Mesenteric fat pad (tissue), 1 donor: ENCODE measurements around the gene FASTKD1. TPM values are rescaled to one million over a fixed set of nuclear protein-coding genes. Genes with fewer than 3 reads are reported as not detected.

ENCODE experiments used
- DNase-seq: peaks from one replicate; pipeline ENCODE4 v3.0.0-alpha.2; 2020; ENCODE audit warnings: low spot score
- total RNA-seq: library from RNA; stranded (reverse); fragmentation: NEBNext Ultra II Directional; extraction: Animal tissue kit (Norgen Biotek cat#: 25700); gene quantifications from one replicate; pipeline ENCODE4 v1.2.1, GENCODE V29; 2021
- donor health status: DM: yes; HTN: yes; CAD: no.

FASTKD1 gene
- total RNA-seq, 1 donor from 2014 or later, result 17.5 TPM

DNA sequence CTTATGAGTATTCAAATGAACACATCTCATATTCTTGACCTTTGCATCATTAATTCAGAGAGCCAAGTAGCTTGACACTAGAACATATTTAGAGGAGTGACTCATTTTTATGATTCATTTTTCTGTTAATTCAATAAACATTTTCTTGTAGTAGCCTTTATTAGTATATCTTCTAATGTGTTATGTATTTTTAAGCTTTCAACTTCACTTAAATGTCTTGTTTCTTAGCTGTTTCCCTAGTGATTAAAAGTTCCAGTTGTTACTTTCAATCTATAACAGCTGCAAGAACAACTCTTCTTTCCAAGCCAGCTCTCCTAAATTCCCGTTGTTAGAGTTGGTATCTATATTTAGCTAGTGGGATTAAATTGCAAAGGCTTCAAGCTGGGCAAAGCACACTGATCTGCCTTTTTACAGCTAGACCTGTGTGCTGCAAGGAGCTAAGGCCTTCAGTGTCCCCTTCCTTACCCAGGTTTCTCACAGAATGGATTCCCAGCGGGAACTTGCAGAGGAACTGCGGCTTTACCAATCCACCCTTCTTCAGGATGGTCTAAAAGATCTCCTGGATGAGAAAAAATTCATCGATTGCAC, 64.3 kb downstream of the FASTKD1 start, which contains the start of gene KLHL41:
Gene KLHL41, plus strand, starts transcription at position 405 of the 588 bp plus-strand sequence. Its CDS starts 77 bp downstream, at position 482.
- DNase-seq, result no peak

DNA sequence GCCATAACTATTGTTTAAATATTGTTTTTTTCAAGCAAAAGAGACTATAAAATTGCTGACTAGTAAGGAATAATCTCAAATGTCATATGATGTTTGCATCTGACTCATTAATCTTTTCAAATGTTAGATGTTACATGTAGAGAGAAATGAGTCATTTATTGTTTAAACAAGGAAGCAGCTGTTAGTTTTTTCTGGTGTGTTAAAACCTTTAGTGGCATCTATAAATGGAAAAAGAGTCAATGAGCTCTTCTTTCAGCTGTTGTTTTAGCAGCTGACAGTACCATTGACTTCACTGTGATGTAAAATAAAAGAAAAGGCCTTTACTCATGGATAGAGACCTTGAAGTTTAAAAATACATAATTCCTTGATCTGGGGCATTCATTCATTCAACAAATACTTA, 66.0 kb downstream of the FASTKD1 start:
- DNase-seq, result no peak

DNA sequence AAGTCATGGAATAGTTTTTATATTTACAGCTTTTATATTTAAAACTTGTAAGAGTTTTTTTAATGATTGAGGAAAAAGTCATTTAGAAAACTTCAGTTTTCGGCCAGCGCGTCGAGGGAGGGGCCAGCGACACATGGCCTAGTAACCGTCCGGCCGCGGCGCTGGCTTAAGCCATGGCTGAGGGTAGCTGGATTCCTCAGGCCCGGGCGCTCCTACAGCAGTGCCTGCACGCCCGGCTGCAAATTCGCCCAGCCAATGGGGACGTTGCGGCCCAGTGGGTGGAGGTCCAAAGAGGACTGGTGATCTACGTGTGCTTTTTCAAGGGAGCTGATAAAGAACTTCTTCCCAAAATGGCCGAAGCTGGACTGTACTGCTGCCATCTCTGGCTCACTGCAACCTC, 69.0 kb downstream of the FASTKD1 start:
- DNase-seq, result no peak

DNA sequence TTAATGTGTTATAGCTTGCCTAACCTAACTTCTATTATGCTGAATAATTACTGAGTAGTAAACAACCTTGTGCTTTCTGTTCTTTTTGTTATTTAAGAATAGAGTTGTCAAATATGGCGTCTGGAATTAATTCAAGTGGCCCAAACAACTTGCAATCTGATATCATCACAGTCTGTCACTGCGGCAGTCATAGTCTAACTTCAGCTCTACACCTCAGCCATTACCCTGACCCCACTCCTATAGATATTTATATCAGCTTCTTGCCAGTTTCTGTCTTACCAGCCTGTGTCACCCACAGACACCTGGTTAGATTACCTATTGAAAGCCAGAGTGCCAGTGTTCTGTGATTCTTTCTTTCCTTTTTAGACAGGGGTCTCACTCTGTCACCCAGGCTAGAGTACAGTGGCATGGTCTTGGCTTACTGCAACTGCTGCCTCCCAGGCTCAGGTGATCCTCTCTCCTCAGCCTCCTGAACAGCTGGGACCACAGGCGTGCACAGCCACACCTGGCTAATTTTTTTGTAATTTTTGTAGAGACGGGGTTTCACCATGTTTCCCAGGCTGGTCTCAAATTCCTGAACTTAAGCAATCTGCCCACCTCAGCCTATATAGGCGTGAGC, 78.2 kb downstream of the FASTKD1 start:
- no peak for DNase-seq

DNA sequence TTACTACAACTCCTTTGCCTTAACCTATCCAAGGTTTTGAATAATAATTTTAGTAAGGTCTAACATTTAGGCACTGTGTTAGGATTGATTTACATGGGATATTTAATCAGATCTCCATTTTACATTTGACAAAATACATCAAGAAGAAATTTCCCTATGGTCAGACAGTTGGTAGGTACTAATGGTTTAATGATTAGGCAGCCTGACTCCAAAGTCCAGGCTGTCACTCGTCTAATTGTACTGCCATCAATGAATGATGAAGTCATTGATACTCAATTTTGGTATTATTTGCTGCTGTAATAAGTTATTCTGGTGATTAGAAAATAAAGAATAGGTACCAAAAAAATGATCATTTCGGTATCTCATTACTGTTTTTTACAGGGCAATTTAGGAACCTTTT, 80.3 kb downstream of the FASTKD1 start:
- no peak for DNase-seq

DNA sequence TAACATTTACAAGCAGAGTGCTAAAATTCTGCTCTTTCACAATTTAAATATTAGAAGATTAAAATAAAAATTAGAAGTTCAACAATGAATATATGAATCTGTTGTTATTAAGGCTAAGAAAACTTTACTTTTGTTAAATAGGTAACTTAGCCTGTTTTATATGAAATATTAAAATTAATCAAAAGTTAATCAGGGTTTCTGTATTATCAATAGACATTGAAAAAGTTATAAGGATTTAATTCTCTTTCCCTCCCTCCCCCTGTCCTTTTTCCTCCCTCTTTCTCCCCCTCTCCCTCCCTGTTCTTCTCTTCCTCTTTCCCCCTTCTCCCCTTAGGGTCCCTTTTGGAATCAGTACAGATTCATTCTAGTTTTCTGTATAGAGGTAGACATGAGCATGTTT, 82.3 kb downstream of the FASTKD1 start:
- DNase-seq, result no peak

DNA sequence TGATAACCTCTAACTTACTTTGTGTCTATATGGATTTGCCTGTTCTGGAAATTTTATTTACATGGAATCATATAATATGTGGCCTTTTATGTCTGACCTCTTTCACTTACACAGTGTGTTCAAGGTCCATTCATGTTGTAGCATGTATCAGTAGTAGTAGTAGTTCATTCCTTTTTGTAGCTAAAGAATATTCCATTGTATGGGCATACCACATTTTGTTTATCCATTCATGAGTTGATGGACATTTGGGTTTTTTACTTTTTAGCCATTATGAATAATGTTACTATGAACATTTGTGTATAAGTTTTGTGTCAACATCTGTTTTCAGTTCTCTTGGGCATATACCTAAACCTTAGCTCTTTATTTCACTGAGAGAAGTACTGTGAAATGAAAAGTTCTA, 82.8 kb downstream of the FASTKD1 start:
- DNase-seq, result no peak

DNA sequence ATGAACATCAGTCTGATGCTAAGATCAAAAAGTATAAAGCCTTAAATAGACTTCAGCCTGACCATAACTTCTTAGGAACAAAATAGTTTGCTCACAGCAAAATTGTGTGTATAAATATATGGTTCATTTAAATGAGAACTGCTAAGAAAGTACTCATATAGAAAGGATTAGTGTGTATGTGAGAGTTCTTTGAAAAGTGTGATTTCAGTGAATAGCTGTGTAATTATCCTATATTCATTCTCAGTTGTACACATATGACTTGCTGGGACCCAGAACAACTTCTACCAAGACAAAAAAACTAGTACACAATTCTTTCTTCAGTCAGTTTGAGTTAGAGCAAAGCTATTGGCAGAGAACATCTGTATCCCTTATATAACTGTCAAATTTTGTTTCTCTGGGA, 87.2 kb downstream of the FASTKD1 start:
- no peak for DNase-seq

DNA sequence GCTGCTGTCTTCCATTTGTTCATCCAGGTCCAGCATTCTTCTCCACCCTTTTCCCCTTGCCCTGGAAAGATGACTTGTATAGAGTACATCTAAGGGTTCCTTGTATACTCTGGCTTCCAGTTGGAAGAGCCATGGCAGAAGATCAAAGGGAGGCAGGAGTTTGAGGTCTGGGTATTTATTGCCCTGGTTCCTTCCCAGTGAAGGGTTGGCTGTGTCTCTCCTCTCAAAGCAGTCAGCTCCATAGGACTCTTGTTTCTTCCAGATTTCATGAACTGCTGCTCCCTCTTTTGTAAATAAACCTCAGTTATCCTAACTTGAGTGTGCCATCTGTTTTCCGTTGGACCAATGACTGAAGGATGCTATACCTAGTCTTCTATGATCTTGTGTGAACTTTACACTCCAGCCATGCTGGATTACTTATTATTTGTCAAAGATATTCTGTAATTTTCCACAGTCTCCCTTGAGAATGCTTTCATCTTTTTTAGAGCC, 88.0 kb downstream of the FASTKD1 start:
- no peak for DNase-seq

DNA sequence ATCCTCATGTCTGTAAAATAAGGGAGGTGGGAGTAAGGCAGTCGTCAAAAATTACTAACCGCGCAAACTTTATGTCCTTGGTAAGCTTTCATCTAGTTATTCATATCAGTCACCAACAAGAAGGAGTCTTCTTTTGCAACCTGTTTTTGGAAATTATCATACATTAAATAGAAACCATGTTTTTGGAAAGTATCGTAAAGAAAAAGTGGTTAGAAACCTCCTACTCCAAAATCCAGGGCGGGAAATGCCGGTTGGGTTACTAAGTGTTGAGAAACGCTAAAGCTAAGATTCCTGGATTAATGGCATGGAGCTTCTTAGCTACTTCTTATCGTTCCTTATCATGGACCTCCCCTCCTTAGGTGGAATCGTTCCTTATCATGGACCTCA, 93.6 kb downstream of the FASTKD1 start:
- DNase-seq, result no peak

Other genes starting within 250 kb of the FASTKD1 start
- not detected for gene LRP2, start 211.3 kb downstream of the FASTKD1 start, total RNA-seq
- 10.3 TPM for gene BBS5, start 94.4 kb downstream of the FASTKD1 start, total RNA-seq
- gene KLHL41, start 64.2 kb downstream of the FASTKD1 start, total RNA-seq, result 0.55 TPM
- 44.1 TPM for gene PPIG, start 10.5 kb upstream of the FASTKD1 start, total RNA-seq
- not detected for gene CFAP210, start 120.5 kb upstream of the FASTKD1 start, total RNA-seq
- gene PHOSPHO2, start 120.6 kb upstream of the FASTKD1 start, total RNA-seq, result 9.9 TPM
- 3.1 TPM for gene KLHL23, start 160.0 kb upstream of the FASTKD1 start, total RNA-seq
- 184 TPM for gene SSB, start 225.0 kb upstream of the FASTKD1 start, total RNA-seq